GM12874 (cell line): ENCODE measurements around the gene CASK.

Experiments
- CTCF ChIP-seq: IDR thresholded peaks from 2 replicates; pipeline ENCODE4 v1.5.1; 2011; ENCODE audit warnings: low read depth, mild to moderate bottlenecking, control low read depth, low read length, moderate library complexity; ENCODE audit not compliant: insufficient read depth

CASK gene

GRCh38 chrX:41482154-41482850, 441.1 kb downstream of the CASK start:
- TF ChIP-seq CTCF, result no peak

- peak; percentile 50 for TF ChIP-seq CTCF
Observed at GRCh38 chrX:41481264-41482109, 441.9 kb downstream of the CASK start.

GRCh38 chrX:41480508-41481260, 442.7 kb downstream of the CASK start:
- TF ChIP-seq CTCF, result no peak

GRCh38 chrX:41478381-41478911, 444.9 kb downstream of the CASK start:
- TF ChIP-seq CTCF, result no peak

- TF ChIP-seq CTCF, result no peak
Observed at GRCh38 chrX:41475591-41476241, 447.6 kb downstream of the CASK start.

GRCh38 chrX:41475191-41475590, 448.2 kb downstream of the CASK start:
- no peak for TF ChIP-seq CTCF

GRCh38 chrX:41474726-41475100, 448.6 kb downstream of the CASK start:
- no peak for TF ChIP-seq CTCF
